ENCODE results near the gene SLC6A9.

SLC6A9 gene

DNA sequence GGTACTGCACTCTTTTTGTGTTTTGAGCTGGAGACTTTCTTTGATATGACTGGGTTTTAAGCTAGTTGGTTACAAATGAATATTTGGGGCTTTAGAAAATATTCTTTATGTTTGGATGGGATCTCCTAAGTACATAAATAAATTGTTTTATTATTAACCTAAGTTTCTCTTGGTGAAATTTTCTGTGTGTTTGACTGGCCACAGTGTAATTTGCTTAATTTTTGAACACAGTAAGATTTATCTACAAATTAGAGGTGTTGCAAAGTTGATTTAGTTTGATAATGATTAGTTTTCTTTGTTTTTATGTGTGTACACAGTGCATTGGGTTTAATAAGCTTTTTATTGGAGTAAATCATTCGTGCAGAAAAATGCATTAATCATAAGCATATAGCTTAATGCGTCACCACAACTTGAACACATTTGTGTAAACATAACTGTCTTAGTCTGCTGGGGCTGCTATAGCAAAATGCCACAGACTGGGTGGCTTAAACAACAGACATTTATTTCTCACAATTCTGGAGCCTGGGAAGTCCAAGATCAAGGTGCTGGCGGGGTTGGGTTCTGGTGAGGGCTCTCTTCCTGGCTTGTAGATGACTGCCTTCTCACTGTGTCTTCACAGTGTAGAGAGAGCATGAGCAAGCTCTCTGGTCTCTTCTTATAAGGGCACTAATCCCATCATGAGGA, 17.4 kb upstream of the SLC6A9 start:
- no peak for DNase-seq (ENCODE audit: low read depth in 3 of 3)

DNA sequence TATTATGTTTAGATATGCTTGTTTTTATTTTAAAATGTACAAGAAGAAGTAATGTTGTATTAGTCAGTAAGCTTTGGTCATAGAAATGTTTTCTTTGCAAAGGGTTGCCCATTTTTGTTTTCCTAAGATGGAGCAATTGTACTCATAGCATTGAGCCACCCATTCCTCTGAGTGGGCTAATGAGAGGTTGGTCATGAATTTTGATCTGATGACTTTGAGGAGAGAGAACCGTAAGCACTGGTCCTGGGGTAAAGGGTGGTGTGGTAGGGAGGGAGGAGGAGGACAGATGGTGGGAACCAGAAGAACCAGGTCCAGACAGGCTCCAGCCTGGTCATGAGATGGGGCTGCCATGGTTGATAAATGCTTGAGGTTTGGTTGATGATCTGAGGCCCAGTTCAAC, 15.9 kb upstream of the SLC6A9 start:
- DNase-seq (ENCODE audit: low read depth in 3 of 3), result no peak

- DNase-seq (ENCODE audit: low read depth in 3 of 3), result no peak
These were observed 13.8 kb upstream of the SLC6A9 start for GRCh38 chr1:44045064-44045463.

- DNase-seq (ENCODE audit: low read depth in 3 of 3), result no peak
These were observed 13.0 kb upstream of the SLC6A9 start for GRCh38 chr1:44044071-44044801.

- no peak for DNase-seq (ENCODE audit: low read depth in 3 of 3)
These were observed 12.2 kb upstream of the SLC6A9 start for GRCh38 chr1:44043176-44044070.

- DNase-seq (ENCODE audit: low read depth in 3 of 3), result no peak
These were observed 9.6 kb upstream of the SLC6A9 start for GRCh38 chr1:44040846-44041245.

DNA sequence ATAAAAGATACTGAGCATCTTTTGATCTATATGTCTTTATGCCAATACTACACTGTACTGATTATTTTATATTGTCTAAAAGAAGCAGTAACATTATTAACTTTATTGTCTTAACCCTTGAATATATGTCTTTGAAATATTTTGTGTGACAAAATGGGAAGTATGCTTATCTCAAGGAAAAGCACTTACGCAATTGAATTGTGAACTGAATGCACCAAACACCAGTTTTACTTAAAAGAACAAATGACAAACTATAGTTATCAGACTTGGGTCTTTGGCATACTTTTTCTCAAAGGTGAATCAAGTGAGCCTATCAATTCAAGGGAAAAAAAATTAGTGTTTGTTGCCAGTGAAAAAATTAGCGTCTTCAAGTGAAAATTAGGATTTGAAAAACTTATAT, 9.2 kb upstream of the SLC6A9 start:
- no peak for DNase-seq (ENCODE audit: low read depth in 3 of 3)

- DNase-seq (ENCODE audit: low read depth in 3 of 3), result no peak
These were observed 7.8 kb upstream of the SLC6A9 start for GRCh38 chr1:44038876-44039657.

DNA sequence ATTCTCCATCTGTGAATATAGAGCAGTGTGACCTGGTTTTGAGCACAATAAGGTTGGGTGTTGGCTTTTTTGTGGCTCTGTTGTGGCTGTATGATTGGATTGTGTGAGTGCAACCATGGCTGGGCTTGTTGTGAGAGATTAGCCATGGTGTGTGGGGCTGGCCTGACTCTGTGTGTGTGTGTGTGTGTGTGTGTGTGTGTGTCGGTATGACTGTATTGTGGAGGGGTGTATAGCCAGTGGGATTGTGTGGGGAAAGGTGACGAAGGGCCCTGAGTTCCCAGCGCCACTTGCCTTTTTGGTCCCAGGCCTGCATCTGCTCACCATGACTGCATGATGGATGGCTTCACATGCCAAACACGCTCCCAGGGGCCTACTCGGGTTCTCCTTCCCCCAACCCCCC, 5.9 kb upstream of the SLC6A9 start:
- no peak for DNase-seq (ENCODE audit: low read depth in 3 of 3)

DNA sequence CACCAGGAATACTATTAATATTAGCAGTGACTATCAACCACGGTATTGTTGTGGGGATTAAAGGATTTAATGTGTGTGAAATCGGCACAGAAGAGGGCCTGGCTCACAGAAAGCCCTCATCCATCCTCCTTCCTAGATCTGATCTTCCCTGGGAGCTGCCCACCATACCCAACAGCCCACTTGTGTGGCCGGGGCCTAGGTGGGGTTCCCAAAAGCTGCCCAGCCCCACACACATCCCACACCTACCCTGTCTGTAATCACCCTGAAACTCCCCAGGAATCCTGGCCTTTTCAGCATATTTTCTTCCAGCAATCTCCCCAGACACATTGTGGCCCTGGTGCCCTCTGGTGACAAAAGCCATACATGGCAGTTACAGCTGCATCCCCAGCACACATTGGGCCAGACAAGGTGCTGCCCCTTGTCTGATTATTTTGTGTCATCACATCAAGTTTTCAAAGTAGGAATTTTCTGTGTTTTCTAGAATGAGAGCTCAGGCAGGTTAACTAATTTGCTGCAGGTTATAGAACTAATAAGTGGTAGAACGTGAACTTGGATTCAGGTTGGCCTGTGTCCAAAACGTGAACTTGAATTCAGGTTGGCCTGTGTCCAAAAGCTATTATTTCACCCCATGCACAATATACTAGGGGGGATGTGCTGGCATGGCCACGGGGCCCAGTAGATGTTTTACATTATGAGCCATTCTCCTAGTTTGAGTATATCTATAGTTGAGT, 5.3 kb upstream of the SLC6A9 start:
- peak; percentile 40 to 55 (median 40) for DNase-seq (ENCODE audit: low read depth in 3 of 3)

DNA sequence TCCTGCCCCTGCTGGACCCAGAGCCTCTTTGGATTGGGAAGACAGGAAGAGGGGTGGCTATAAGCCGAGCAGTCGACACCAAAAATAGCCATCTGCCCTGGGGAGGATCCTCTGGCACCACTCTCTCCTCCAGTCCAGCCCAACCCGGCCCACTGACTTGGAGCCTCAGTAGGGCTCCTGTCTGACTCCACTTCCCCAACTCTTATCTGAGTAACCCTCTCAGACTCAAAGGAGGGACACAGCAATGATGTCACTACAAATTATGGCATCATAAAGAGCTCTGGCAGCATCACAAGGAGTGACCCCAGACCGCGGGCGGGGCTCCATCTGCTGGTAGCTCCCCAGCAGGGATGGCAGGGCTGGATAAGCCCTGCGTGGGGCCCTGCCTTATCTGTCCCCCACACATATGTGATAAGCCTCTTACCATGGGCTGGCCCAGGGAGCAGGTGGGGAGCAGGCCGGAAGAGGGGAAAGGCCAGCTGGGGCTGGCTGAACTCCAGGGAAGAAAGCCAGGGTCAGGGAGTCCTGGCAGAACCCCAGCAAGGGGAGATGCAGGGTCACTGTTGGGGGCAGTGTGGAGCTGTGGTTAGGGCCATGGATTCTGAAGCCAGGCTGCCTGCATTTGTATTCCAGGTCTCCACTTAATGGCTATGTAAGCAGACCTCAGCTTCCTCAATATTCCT, 4.6 kb upstream of the SLC6A9 start:
- no peak for DNase-seq (ENCODE audit: low read depth in 3 of 3)

DNA sequence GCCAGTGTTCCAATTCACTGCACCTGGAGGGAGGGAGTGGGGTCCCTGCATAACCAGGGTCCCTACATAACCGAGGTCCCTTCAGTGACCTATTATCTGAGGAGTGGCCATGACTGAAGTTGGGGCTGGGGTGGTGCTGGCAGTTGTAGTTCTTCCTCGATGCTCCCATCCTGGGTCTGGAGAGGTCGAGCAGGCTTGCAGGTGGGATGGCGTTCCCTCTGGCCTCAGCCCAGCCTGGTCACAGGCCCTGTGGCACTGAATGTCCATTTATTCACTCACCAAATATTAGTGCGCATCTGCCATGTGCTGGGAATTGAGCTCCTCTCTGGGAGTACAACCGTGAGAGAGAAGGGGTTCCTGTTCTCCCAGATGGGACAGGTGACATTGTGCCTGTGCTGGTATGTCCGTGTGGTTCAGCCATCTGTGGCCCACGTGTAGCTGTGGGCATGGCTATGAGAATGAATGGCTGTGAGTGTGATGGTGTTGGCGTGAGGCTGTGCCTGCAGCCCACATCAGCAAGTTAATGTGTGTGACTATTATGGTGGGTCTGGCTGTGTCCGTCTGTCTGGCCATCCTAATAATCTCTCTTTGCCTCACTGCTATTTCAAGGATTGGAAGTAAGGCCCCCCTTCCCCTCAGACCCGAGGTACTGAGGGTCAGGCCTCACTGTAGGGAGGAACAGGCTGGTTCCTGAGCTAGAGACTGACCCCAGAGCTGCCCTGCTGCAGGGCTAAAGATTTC, 3.9 kb upstream of the SLC6A9 start:
- no peak for DNase-seq (ENCODE audit: low read depth in 3 of 3)

- DNase-seq (ENCODE audit: low read depth in 3 of 3), result no peak
These were observed 3.2 kb upstream of the SLC6A9 start for GRCh38 chr1:44034423-44034822.

DNA sequence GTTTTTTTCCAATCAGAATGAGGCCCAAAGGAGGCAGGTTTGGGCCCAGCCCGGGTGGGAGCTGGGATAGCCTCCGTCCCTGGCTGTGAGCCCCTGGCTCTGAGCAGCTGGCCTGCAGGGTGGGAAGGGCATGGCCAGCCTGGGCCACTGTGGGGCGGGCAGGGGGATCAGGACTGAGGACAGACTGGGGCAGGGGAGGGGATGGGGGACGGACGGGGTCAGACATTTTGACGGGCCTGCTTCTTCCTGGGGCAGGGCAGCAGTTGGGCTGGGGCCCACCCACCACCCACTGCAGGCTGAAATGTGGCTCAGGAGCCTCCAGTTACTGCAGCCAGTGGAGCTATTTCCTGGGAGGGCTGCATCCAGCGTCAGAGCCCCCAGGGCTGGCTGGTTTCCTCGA, 2.5 kb upstream of the SLC6A9 start:
- DNase-seq (ENCODE audit: low read depth in 3 of 3), result no peak

- DNase-seq (ENCODE audit: low read depth in 3 of 3), result no peak
These were observed 1.8 kb upstream of the SLC6A9 start for GRCh38 chr1:44033041-44033575.

DNA sequence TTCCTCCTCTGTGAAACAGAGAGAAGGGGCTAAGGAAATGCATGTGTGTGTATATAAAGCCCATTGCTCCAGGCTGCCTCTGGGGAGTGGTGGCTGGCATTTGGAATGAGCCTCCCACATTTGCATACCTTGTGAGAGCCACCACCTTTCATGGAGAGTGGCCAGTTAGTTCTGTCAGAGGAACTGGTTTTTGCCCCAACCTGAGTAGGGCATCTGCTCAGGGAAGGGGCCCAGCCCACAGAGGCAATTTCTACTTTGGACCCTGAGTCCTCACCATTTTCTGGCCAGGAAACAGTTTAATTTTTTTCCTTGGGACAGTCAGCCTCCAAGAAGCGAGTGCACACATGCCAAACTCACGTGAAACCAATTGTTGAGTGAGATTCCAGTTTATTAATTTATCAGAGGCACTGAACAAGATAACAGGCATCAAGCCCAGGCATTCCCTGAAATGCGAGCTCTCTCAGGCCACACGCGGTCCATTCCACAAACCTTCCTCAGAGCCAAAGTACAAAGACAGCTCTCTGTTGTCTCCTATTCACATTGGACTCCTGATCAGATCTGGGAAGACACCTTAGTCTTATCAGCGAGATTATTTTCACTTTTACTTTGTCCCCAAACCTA, 1.0 kb upstream of the SLC6A9 start:
- DNase-seq (ENCODE audit: low read depth in 3 of 3), result no peak

GRCh38 chr1:44030605-44031251, 534 bp downstream of the SLC6A9 start:
- peak in 1 of 3 donors; percentile 32 for DNase-seq (ENCODE audit: low read depth in 3 of 3)

GRCh38 chr1:44029911-44030604, 1.2 kb downstream of the SLC6A9 start:
- peak; percentile 73 to 92 (median 75) for DNase-seq (ENCODE audit: low read depth in 3 of 3)
